ENCODE results near the gene OR13C5. TPM values are rescaled to one million over a fixed set of nuclear protein-coding genes. Genes with fewer than 3 reads are reported as not detected.
"Not testable (repeated sequence)": the region's sequence is repeated elsewhere in the genome, so short reads cannot be mapped to it uniquely, and the experiment has no call there.

The OR13C5 gene, protein sequence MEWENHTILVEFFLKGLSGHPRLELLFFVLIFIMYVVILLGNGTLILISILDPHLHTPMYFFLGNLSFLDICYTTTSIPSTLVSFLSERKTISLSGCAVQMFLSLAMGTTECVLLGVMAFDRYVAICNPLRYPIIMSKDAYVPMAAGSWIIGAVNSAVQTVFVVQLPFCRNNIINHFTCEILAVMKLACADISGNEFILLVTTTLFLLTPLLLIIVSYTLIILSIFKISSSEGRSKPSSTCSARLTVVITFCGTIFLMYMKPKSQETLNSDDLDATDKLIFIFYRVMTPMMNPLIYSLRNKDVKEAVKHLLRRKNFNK
- total RNA-seq (2014; rRNA removed; shearing (Covaris generic)): not detected in 2 replicates

DNA sequence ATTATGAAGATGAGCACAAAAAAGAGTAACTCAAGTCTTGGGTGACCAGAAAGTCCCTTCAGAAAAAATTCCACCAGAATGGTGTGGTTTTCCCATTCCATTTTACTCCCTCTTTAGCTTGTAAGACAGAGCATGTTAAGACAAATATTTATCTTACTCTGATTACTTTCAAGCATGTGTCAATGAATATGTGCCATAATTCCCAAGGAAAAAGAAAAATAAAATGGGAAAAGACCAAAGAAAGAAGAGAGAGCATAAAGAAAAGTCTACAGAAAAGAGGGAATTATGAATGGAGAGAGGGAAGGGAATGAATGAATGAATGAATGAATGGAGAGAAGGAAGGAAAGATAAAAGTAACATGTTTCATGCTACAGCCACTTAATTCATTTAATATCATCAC, at the start of gene OR13C5:
TSS of gene OR13C5 (minus strand) at position 101 of the 400 bp plus-strand sequence. CDS start at position 101, 0 bp downstream.
- not testable (repeated sequence) for DNase-seq (ENCODE audit: low spot score)

DNA sequence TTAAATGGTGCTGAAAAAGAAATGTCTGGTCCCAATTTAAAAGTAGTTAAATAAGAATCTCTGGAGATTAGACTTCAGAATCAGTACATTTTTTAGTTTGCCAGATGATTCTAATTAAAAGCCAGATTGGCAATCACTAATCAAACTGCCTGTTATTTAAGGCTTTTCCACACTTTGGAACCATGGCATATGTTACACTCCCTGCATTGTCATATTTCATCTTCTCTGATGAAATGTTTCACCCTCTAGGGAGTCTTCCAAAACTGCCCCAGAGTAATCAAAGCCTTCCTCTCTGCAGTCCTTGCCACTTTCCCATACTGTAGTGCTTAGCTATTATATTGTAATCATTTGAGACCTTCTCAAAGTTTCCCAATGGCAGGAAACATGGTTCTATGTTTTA, 36.2 kb upstream of the OR13C5 start:
- DNase-seq (ENCODE audit: low spot score): no peak

DNA sequence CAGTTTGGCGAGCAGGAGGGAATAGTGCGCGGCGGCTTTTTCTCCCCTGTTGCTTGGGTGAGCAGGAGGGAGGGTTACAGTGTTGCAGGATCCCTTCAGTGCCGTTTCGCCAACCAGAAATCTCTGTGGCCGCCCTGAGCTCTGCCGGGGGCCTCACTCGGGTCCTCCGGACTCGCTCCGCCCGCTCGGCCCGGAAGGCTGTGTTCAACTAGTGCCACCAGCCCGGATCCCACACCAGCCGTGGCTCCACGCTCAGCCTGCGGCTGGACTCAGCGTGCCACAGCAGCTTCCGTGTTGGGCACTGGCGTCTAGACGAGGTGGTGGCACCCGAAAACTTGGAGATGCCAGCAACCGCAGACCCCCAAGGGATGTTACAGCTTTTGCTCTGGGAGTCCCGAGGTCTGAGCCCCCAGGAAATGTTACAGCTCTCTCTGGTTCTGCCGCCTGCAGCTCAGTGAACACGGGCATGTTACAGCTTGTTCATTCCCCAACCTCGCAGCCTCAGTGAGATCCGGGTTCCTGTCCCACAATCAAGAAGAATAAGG, 34.8 kb upstream of the OR13C5 start:
- DNase-seq (ENCODE audit: low spot score): no peak

DNA sequence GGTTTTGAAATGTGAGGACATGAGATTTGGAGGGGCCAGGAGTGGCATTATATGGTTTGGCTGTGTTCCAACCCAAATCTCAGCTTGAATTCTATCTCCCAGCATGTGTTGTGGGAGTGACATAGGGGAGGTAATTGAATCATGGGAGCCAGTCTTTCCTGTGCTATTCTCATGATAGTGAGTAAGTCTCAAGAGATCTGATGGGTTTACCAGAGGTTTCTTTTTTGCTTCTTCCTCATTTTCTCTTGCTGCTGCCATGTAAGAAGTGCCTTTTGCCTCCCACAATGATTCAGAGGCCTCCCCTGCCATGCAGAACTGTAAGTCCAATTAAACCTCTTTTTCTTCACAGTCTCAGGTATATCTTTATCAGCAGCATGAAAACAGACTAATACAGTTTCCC, 26.8 kb upstream of the OR13C5 start:
- DNase-seq (ENCODE audit: low spot score): not testable (repeated sequence)

DNA sequence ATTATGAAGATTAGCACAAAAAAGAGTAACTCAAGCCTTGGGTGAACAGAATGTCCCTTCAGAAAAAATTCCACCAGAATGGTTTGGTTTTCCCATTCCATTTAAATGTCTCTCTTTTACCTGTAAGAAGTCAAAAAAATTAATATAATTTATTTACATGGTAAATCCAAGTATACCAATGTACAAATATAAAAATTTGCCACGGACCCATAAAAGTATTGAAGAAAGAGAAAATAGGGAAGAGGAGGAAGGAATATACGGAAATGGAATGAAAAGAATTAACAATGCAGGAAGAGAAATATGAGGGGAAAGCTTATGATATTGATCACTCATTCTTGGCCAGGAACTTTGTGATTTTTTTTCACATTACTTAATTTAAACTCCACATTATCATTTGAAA, 18.9 kb upstream of the OR13C5 start, which contains the start of gene OR13C9:
TSS of gene OR13C9 (minus strand) at position 101 of the 400 bp plus-strand sequence. CDS start at position 101, 0 bp downstream.
- no peak for DNase-seq (ENCODE audit: low spot score)

DNA sequence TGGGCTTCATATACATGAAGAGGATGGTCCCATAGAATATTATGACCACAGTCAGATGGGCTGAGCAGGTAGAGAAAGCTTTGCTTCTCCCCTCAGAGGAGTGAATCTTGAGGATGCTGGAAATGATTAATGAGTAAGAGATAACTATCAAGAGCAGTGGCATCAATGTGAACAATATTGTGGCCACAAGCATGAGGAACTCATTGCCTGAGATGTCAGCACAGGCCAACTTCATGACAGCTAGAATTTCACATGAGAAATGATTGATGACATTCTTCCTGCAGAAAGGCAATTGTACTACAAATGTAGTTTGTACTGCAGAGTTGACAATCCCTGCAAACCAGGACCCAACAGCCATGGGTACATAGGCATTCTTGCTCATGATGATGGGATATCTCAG, 18.2 kb upstream of the OR13C5 start:
- no peak for DNase-seq (ENCODE audit: low spot score)

DNA sequence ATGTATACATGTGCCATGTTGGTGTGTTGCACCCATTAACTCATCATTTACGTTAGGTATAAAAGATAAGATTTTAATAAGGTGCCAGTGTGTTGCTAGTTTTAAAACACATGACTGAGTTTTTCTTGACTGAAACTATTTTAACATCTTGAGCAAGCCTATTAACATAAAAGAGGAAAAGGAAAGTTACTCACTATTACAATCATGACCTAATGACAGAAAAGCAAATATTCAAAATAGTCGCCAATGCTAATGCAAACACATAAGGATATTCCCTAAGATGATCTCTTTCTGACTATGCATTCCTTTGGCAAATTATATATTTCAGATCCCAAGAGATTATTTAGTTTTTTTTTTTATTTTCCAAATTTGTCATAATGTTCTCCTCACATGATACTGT, 12.0 kb upstream of the OR13C5 start:
- no peak for DNase-seq (ENCODE audit: low spot score)

DNA sequence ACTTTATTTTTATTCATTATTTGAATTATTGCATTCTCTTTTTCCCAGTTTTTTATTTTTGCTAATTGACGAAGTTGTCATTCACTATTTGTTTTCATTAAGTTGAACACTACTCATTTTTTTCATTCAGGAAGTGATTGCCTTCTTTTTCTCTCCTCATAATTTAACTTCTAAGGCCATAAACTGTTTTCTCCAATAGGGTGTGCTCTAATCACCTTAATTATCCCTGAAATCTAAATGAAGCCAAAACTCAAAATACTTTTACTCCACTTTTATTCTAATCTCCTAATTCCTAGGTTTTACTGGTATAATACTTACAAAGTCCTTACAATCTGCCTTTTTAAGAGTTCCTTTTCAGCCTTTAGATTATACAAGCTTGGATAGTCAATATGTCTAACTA, 9.1 kb upstream of the OR13C5 start:
- DNase-seq (ENCODE audit: low spot score): peak; percentile 5

DNA sequence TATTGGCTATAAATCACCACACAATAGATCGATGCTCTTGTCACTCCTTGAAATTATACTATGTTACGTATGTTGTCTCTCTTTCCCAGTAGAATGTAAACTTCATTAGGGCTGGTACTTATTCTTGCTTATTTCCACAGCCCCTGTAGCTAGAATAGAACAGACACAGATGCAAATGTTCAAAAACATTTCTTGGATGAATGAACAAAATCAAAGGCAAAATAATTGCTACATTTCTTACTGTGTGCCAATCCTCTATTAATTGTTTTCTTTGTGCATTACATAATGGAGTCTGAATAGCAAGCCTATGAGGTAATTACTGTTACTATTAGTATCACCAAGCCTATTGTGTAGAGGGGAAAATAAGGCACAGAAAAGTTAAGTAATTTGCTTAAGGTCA, 6.9 kb upstream of the OR13C5 start:
- DNase-seq (ENCODE audit: low spot score): no peak

DNA sequence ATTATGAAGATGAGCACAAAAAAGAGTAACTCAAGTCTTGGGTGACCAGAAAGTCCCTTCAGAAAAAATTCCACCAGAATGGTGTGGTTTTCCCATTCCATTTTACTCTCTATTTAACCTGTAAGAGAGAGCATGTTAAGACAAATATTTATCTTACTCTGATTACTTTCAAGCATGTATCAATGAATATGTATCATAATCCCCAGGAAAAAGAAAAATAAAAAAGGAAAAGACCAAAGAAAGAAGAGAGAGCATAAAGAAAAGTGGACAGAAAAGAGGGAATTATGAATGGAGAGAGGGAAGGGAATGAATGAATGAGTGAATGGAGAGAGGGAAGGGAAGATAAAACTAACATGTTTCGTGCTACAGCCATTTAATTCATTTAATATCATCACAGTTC, 6.3 kb upstream of the OR13C5 start, which contains the start of gene OR13C2:
TSS of gene OR13C2 (minus strand) at position 101 of the 400 bp plus-strand sequence. CDS start at position 101, 0 bp downstream.
- not testable (repeated sequence) for DNase-seq (ENCODE audit: low spot score)

DNA sequence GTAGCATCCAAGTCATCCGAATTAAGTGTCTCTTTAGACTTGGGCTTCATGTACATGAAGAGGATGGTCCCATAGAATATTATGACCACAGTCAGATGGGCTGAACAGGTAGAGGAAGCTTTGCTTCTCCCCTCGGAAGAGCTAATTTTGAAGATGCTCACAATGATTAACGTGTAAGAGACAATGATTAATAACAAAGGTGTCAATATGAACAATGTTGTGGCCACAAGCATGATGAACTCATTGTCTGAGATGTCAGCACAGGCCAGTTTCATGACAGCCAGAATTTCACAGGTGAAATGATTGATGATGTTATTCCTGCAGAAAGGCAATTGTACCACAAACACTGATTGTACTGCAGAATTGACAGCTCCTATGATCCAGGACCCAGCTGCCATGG, 5.6 kb upstream of the OR13C5 start:
- DNase-seq (ENCODE audit: low spot score): no peak

DNA sequence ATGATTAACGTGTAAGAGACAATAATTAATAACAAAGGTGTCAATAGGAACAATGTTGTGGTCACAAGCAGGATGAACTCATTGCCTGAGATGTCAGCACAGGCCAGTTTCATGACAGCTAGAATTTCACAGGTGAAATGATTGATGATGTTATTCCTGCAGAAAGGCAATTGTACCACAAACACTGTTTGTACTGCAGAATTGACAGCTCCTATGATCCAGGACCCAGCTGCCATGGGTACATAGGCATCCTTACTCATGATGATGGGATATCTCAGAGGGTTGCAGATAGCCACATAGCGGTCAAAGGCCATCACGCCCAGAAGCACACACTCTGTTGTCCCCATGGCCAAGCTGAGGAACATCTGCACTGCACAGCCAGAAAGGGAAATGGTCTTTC, 464 bp downstream of the OR13C5 start:
- not testable (repeated sequence) for DNase-seq (ENCODE audit: low spot score)

DNA sequence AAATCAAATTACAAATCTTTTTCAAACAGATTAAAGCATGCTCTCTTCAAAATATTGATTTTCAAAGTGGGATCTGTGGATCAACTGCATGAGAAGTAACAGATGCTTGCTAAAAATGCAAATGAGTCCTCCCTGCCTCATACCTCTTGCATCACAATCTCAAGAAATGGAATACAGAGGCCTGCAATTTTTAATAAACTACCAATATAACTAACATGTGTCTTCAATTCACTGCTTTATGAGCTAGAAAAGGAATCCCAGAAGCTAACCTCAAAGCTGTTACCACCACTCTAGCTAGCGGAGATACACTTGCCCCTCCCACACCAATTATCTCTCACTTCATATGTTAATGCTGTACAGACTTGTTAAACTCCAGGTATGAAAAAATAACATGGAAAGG, 9.6 kb downstream of the OR13C5 start:
- DNase-seq (ENCODE audit: low spot score): no peak

DNA sequence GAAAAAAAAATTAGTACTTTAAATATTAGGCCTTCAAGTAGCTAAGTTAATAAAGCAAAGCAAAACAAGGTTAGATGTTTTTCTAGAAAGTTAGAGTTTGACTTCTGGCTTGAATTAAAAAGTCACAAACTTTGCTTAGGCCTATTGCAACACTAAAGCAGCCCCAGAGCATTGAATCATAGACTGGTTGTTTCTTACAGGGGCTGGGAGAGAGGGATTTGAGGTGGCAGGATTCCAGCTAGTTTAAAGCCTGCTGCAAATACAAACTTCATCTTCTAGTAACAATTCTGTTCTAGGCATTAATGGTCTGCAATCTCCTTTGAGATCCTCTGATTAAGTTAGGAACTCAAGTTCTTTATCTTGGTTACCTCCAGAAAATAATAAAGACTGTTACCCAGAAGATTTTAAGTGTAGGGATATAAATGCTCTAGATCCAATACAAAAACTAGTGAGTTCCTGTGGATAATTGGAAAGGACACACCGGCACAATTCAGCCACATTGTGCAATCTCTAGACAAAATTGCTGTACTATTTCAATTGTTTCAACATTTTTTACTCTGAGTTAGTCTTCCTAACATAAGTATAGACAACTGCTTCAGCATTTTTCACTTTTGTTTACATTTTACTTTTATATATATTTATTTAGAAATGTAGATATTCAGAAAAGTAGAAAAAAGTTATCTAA, 12.6 kb downstream of the OR13C5 start:
- peak; percentile 48 for DNase-seq (ENCODE audit: low spot score)

DNA sequence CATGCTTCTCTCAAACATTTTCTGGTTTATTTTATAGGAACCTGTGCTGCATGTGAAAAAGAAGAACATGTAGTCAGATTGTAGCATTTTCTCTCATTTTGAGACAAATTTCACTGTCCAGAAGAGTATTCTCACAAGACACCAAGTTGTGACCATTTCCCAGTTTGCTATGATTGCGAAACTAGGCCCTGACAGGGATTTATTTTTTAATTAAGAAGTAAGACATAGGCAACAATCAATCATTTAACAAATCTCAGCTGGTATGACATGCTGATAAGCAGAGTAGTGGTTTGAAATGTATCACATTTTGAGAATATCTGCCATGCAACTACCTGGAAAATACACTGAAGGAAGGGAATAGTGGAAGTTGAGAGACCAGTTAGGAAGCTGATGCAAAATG, 18.7 kb downstream of the OR13C5 start:
- no peak for DNase-seq (ENCODE audit: low spot score)

DNA sequence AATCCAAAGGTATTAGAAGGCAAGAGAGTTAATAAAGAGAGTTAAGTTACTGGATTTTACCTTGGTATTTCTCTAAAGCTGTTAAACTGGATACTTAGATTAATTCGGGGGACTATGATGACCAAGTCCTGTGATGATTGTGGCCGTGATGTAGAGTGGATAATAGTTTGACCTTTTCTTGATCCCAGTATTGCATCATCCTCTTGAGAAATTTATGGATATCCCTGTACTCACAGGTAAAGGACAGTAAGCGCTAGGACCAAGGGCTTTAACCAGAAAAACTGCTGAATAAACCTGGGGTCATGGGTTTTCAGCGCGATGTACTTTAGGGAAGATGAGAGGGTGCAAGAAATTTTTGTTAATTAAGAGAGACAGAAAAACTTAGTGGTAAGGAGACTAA, 21.9 kb downstream of the OR13C5 start:
- no peak for DNase-seq (ENCODE audit: low spot score)

DNA sequence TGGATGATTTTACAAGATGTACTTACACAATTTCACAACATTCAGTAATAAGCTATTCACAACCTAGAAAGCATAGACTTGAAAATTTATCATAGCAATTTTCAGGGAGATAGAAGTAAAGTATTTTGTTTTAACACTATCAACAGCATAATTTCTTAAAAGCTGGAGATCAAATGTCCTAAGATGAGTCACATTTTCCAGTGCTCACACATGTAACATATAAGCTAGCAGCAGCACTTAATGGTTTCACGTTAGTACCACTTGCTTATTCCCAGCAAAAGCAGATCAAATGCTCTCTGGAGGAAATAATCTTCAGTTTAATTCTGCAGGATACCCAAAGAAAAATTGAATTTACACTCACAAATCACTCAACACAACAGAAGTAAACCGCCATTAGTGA, 23.8 kb downstream of the OR13C5 start:
- DNase-seq (ENCODE audit: low spot score): no peak

DNA sequence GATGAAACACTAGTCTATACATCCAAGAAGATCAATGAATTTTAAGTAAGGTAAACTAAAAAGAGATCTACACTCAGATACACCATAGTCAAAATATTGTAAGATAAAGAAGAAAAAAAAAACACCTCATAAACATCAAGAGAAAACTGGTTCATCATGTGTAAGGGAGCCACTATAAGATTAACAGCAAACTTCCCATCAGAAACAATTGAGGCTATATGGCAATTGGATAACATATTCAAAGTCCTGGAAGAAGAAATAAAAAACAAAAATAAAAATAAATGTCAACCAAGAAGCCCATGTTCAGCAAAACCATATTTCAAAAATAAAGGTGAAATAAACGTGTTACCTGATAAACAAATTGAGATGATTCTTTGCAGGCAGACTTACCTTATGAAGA, 26.6 kb downstream of the OR13C5 start:
- no peak for DNase-seq (ENCODE audit: low spot score)

DNA sequence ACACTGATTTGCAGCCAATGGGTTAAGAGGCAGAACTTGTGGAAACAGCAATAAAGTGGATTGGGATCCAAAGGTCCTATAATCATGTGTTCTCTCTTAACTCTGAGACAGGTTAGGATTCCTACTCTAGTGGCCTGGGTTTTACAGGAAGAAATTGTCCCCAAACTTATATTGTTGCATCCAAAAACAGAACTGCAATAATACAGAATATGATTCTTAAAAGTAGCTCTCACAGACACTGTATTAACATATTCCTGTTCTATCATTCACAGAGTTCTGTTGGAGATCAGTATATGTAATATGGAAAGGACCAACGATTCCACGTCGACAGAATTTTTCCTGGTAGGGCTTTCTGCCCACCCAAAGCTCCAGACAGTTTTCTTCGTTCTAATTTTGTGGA, 30.3 kb downstream of the OR13C5 start, which contains the start of gene OR13C8:
TSS of gene OR13C8 (plus strand) at position 301 of the 400 bp plus-strand sequence. CDS start at position 301, 0 bp downstream.
- DNase-seq (ENCODE audit: low spot score): no peak

DNA sequence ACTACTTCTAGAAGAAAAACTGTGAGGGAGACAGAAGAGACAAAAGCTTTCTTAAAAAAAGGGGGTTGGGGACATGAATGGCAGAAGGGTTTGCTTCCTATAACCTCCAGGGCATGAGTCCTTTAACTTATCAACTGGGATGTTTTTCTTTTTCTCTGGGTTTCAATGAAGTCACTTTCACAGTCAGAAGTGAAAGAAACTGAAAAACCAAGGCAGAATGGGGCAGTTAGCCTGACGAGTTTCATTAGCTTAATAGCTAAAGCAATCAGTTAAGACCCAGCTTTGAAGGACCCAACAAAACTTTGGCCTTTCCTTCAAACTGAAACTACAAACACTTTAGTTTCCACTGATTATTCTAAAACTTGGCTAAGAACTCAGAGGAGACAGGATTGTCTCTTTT, 34.9 kb downstream of the OR13C5 start:
- no peak for DNase-seq (ENCODE audit: low spot score)

DNA sequence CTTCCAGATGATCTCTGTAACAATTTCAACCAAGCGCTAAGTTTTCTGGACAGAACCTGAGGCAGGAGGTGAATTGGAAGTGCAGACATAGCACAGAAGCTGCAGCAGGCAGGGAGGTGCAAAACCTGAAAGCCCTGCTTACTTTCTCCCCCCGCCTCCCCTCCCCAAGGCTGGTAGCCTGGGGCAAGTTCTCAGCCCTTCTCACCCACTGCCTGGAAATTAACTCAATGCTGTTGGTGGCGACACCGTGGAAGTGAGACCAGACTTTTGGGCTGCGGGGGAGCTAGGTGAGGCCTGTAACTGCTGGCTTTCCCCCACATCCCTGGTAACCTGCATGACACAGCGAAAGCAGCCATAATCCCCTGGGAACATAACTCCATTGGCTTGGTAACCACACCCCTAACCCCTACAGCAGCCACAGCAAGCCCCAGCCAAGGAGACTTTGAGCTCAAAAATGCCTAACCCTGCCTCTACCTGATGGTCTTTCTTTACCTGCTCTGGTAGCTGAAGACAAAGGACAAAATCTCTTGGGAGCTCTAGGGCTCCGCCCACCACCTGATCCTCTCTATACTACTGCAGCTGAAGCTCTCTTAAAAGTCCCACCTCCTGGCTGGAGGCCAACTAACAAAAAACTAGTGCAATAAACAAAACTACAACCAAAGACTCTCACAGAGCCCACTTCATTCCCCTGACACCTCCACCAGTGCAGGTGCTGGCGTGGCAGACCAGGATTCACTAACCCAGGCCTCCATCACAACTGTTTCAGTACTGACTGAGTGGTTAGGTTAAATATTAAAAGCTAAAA, 42.2 kb downstream of the OR13C5 start:
- DNase-seq (ENCODE audit: low spot score): no peak

DNA sequence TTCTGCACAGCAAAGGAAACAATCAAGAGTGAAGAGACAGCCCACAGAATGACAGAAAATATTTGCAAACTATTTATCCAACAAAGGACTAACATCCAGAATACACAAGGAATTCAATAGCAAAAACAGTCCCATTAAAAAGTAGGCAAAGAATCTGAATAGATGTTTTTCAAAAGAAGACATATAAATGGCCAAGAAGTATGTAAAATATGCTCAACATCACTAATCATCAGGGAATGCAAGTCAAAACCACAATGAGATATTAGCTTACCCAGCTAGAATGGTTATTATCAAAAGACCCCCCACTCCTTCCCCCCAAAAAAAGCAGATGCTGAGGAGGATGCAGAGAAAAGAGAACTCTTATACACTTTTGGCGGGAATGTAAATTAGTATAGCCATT, 43.7 kb downstream of the OR13C5 start:
- no peak for DNase-seq (ENCODE audit: low spot score)

Data from H4 (cell line).